ENCODE results near the gene NOS3. TPM values are rescaled to one million over a fixed set of nuclear protein-coding genes. Genes with fewer than 3 reads are reported as not detected.

The NOS3 gene
- polyA plus RNA-seq, 3 donors: 0.26 to 0.72 (median 0.39) TPM

DNA sequence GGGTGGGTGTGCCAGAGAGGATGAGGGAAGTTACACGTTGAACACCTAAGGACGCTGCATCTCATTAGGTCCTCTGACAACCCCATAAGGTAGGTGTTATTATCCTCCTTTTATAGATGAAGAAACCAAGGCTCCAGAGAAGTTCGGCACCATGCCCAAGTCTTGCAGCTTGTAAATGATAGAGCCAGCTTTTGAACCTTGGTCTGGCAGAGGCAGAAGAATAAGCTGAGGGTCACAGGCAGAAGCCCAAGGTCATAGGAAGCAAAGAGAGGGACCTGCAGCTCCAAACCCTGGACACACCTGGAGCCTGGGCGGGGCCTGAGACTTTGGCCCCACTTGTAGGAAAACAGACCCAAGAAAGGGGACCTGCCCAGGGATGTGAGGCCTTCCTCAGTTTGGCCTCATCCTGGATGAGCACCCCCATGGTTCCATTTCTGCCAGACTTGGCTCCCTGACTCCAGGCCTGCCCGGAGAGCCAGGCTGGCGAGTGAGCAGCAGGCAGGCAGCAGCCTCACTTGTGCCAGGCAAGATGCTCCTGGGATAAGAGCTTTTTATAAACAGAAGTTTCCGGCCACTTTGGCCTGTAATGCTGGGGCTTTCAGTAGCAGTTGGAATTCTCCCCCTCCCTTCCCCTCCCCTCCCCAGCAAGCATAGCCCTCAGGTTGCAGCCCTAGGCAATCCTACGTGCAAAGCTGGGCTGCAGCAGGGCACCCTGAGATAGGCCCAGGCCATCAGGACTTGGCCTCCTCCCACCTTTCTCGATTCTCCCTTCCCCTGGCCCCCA, 15.1 kb upstream of the NOS3 start:
- WGBS (ENCODE audit: insufficient coverage): 89% methylated on average over 6 of the region's 9 CpGs
- Histone ChIP-seq H4K20me1 (ENCODE audit: insufficient read depth, low read length) (no peaks in the 10 kb centered on the region), H3K4me3 (replicated peaks in 1 of 3; ENCODE audit: low read depth in 2 of 3, low read length in 3 of 3) (no peak overlapping the region), H3K9ac (ENCODE audit: insufficient read depth, low read length, poor library complexity, severe bottlenecking) (no peak overlapping the region), H3K4me2 (replicated peaks; ENCODE audit: extremely low read depth, low read length, poor library complexity, severe bottlenecking) (peak overlapping the region; percentile 75), H3K27me3 (ENCODE audit: control insufficient read depth in 2 of 2, insufficient read depth in 2 of 2, low read length in 2 of 2) (peaks cover 35 to 69% of the 10 kb centered on the region in 2 donors), H2AFZ (ENCODE audit: insufficient read depth, low read depth, low read length, poor library complexity, severe bottlenecking) (no peak overlapping the region), H3K4me1 (ENCODE audit: control insufficient read depth in 1 of 2, insufficient read depth in 2 of 2, low read length in 2 of 2) (peaks cover 3 to 7% of the 10 kb centered on the region in 2 donors), H3K27ac (ENCODE audit: low read depth in 1 of 2, low read length in 2 of 2) (no peak overlapping the region), H3K79me2 (ENCODE audit: insufficient read depth, low read length) (no peaks in the 10 kb centered on the region), H3K36me3 (replicated peaks in 1 of 2; ENCODE audit: control insufficient read depth in 1 of 2, insufficient read depth in 2 of 2, low read length in 2 of 2) (no peaks in the 10 kb centered on the region), H3K9me3 (replicated peaks in 1 of 2; ENCODE audit: control insufficient read depth in 1 of 2, insufficient read depth in 1 of 2, low read length in 2 of 2) (peaks cover 0 to 28% of the 10 kb centered on the region in 2 donors)
- H3K4me1 Mint-ChIP-seq: peaks cover 18% of the 10 kb centered on the region
- peaks cover 0 to 7% of the 10 kb centered on the region in 2 donors for H3K36me3 Mint-ChIP-seq
- TF ChIP-seq, protein P1, sequence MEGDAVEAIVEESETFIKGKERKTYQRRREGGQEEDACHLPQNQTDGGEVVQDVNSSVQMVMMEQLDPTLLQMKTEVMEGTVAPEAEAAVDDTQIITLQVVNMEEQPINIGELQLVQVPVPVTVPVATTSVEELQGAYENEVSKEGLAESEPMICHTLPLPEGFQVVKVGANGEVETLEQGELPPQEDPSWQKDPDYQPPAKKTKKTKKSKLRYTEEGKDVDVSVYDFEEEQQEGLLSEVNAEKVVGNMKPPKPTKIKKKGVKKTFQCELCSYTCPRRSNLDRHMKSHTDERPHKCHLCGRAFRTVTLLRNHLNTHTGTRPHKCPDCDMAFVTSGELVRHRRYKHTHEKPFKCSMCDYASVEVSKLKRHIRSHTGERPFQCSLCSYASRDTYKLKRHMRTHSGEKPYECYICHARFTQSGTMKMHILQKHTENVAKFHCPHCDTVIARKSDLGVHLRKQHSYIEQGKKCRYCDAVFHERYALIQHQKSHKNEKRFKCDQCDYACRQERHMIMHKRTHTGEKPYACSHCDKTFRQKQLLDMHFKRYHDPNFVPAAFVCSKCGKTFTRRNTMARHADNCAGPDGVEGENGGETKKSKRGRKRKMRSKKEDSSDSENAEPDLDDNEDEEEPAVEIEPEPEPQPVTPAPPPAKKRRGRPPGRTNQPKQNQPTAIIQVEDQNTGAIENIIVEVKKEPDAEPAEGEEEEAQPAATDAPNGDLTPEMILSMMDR (IDR thresholded peaks at IDR 0.05): no peak
- H3K27me3 Mint-ChIP-seq (ENCODE audit: low read depth in 3 of 3): peaks cover 69 to 84% (median 71%) of the 10 kb centered on the region in 3 donors
- peak overlapping the region; percentile 17 to 75 for H3K4me3 Mint-ChIP-seq
- no peak for DNase-seq
- H3K27ac Mint-ChIP-seq: no peak overlapping the region
- peaks cover 0 to 23% (median 8%) of the 10 kb centered on the region in 7 donors for H3K9me3 Mint-ChIP-seq
- intact Hi-C loops (cut with micrococcal nuclease): no loop called here

DNA sequence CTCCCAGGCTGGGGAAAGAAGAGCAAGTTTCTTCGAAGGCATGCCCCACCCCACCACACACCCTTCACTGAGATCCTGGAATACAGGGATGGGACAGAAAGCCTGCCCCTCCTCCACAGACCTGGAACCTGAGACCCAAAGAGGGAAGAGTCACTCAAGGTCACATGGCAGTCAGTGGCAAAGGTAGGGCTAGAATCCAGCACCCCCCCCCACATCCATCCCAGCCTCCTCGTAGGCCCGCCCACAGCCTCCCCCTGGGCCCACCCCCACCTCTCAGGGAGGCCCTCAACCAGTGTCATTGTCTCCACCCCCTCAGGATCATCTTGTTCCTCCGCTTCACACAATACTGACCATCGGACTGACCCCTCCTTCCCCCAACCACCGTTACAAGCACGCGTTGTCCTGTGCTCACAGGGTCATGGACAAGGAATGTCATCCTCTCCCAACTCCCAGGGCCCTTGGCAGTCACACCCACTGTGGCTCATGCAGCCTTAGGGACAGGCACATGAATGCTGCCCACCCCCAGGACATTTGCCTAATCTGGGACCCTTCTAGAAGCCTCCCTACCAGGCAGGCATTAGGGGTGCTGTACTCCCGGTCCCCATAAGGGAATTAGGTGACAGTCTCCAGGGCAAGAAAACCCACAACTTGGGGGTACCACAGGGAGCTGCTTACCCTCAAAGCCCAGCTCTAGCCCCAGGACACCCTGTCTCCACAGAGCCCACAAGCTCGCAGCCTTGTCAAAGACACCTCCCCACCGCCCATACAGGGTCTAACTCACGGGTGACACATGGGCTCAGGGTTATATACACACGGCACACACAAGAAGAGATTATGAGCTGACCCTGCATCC, 14.1 kb upstream of the NOS3 start:
- Histone ChIP-seq H2AFZ (ENCODE audit: insufficient read depth, low read depth, low read length, poor library complexity, severe bottlenecking) (no peak overlapping the region), H3K4me3 (replicated peaks in 1 of 3; ENCODE audit: low read depth in 2 of 3, low read length in 3 of 3) (no peak overlapping the region), H3K27ac (ENCODE audit: low read depth in 1 of 2, low read length in 2 of 2) (no peak overlapping the region), H3K27me3 (ENCODE audit: control insufficient read depth in 2 of 2, insufficient read depth in 2 of 2, low read length in 2 of 2) (peaks cover 44 to 79% of the 10 kb centered on the region in 2 donors), H4K20me1 (ENCODE audit: insufficient read depth, low read length) (no peaks in the 10 kb centered on the region), H3K4me2 (replicated peaks; ENCODE audit: extremely low read depth, low read length, poor library complexity, severe bottlenecking) (no peak overlapping the region), H3K79me2 (ENCODE audit: insufficient read depth, low read length) (no peaks in the 10 kb centered on the region), H3K4me1 (ENCODE audit: control insufficient read depth in 1 of 2, insufficient read depth in 2 of 2, low read length in 2 of 2) (peaks cover 3 to 7% of the 10 kb centered on the region in 2 donors), H3K9ac (ENCODE audit: insufficient read depth, low read length, poor library complexity, severe bottlenecking) (no peak overlapping the region), H3K9me3 (replicated peaks in 1 of 2; ENCODE audit: control insufficient read depth in 1 of 2, insufficient read depth in 1 of 2, low read length in 2 of 2) (peaks cover 0 to 31% of the 10 kb centered on the region in 2 donors), H3K36me3 (replicated peaks in 1 of 2; ENCODE audit: control insufficient read depth in 1 of 2, insufficient read depth in 2 of 2, low read length in 2 of 2) (no peaks in the 10 kb centered on the region)
- WGBS (ENCODE audit: insufficient coverage): 27% methylated on average over 9 of the region's 13 CpGs
- H3K4me1 Mint-ChIP-seq: peaks cover 18% of the 10 kb centered on the region
- H3K27ac Mint-ChIP-seq: no peak overlapping the region
- intact Hi-C loops (cut with micrococcal nuclease): no loop called here
- TF ChIP-seq, protein P1 (IDR thresholded peaks at IDR 0.05): no peak
- peaks cover 79 to 89% (median 80%) of the 10 kb centered on the region in 3 donors for H3K27me3 Mint-ChIP-seq (ENCODE audit: low read depth in 3 of 3)
- no peak for DNase-seq
- peak overlapping the region in 1 of 2 donors; percentile 85 for H3K4me3 Mint-ChIP-seq
- H3K9me3 Mint-ChIP-seq: peaks cover 0 to 23% (median 8%) of the 10 kb centered on the region in 7 donors
- H3K36me3 Mint-ChIP-seq: peaks cover 0 to 7% of the 10 kb centered on the region in 2 donors

All from CD14-positive monocyte (primary cell).